Measurements from ENCODE around the gene DGKI. TPM values are rescaled to one million over a fixed set of nuclear protein-coding genes. Genes with fewer than 3 reads are reported as not detected.

Gene DGKI
- total and polyA plus RNA-seq, 2 of the 13 experiments (the other 11 are each of a cell fraction or from before 2014, with no cell fraction given) = 0.09 to 0.17 TPM

- no peak for TF ChIP-seq GRHL1 (CRISPR knock-in tag; conservative IDR thresholded peaks at IDR 0.05)
- no peak for TF ChIP-seq RAD21 (CRISPR knock-in tag; IDR thresholded peaks at IDR 0.05)
- no peak for TF ChIP-seq GZF1 (CRISPR knock-in tag; IDR thresholded peaks at IDR 0.05)
- TF ChIP-seq ZNF234 (CRISPR knock-in tag; conservative IDR thresholded peaks at IDR 0.05) = no peak
- TF ChIP-seq ZFP82 (CRISPR knock-in tag; IDR thresholded peaks at IDR 0.05; ENCODE audit: borderline replicate concordance) = no peak
Measured at GRCh38 chr7:137563981-137564380, 282.8 kb downstream of the DGKI start (continued).

- ChIA-PET POLR2A (no interaction called here), CTCF (ENCODE audit: low intra/inter-chr PET ratio, low total read pairs) (no interaction called here)
- H3K4me1 ChIP-seq (ENCODE audit: insufficient read depth, low read length) = peaks cover 13% of the 10 kb centered on the region
- WGBS (ENCODE audit: low lambda C conversion rate) = 1% methylated on average over 3 of the region's 3 CpGs
- FAIRE-seq (no peak), DNase-seq (ENCODE audit: low spot score) (no peak), ATAC-seq (no peak)
- H3K4me3 ChIP-seq (replicated peaks in 1 of 3; ENCODE audit: insufficient read depth in 1 of 3, low read depth in 2 of 3, low read length in 3 of 3) = no peak overlapping the region
- no peaks in the 10 kb centered on the region for H4K20me1 ChIP-seq (ENCODE audit: insufficient read depth, low read length)
- H2AFZ ChIP-seq (ENCODE audit: low read length) = no peak overlapping the region
- H3K27ac ChIP-seq (ENCODE audit: extremely low read length, insufficient read depth, low read length) = no peak overlapping the region
- intact Hi-C loops (cut with micrococcal nuclease; ENCODE audit: unreplicated experiment) = no loop called here
- no peaks in the 10 kb centered on the region for H3K36me3 ChIP-seq (replicated peaks in 1 of 2; ENCODE audit: control insufficient read depth in 1 of 2, insufficient read depth in 2 of 2, low read length in 2 of 2)
- in situ Hi-C loops (cut with HindIII; ENCODE audit: extremely low pct_ligation_motif_present, low pct_unique_long_range_greater_than_20kb) = no loop called here
- no peak overlapping the region for H3K9ac ChIP-seq (ENCODE audit: insufficient read depth, low read depth, low read length)
- no peak overlapping the region for H3K4me2 ChIP-seq (ENCODE audit: low read depth, low read length)
- no peak for TF ChIP-seq SIN3A (IDR thresholded peaks at IDR 0.05; ENCODE audit: borderline replicate concordance, low read depth, low read length)
- no peak for TF ChIP-seq SOX6 (IDR thresholded peaks at IDR 0.05)
- no peak for TF ChIP-seq SOX6 (CRISPR knock-in tag; IDR thresholded peaks at IDR 0.05)
- H3K27me3 ChIP-seq (ENCODE audit: control insufficient read depth in 1 of 2, insufficient read depth in 2 of 2, low read length in 2 of 2) = no peaks in the 10 kb centered on the region; a peak in 1 of 5 replicates
- BruUV-seq (replicated peaks) = no TSS peak
- H3K79me2 ChIP-seq (ENCODE audit: insufficient read depth, low read length) = no peaks in the 10 kb centered on the region
- H3K9me3 ChIP-seq (ENCODE audit: low read length) = no peaks in the 10 kb centered on the region
Measured at GRCh38 chr7:137547485-137547884, 299.3 kb downstream of the DGKI start.
